HL-60 (cell line): ENCODE measurements around the gene SLC25A11.

Source experiments
- DNase-seq, 2 experiments: peaks; one replicate each; pipeline ENCODE4 v3.0.0-alpha.2; 2010 to 2020; ENCODE audit warnings: low read depth in 1 of 2, low spot score in 1 of 2
- H3K27ac ChIP-seq: fragments of 250-450 bp; sonication (Bioruptor Pico); replicated peaks from 2 replicates; pipeline ENCODE4 v1.5.1; 2020; ENCODE audit warnings: mild to moderate bottlenecking, moderate library complexity
- H3K27me3 ChIP-seq: fragments of 250-450 bp; sonication (Bioruptor Pico); 2 replicates; pipeline ENCODE4 v1.5.1; 2021; ENCODE audit warnings: mild to moderate bottlenecking, moderate library complexity; ENCODE audit not compliant: insufficient read depth, poor library complexity, severe bottlenecking
- H3K4me3 ChIP-seq: replicated peaks from 2 replicates; pipeline ENCODE4 v1.5.1; 2011; ENCODE audit warnings: mild to moderate bottlenecking, control low read depth, low read length; ENCODE audit not compliant: insufficient read depth
- CTCF ChIP-seq: IDR thresholded peaks from one replicate; pipeline ENCODE4 v1.5.1; 2011; ENCODE audit warnings: low read length, control low read depth, inconsistent platforms; ENCODE audit not compliant: insufficient read depth
- GABPA ChIP-seq: IDR thresholded peaks from 2 replicates; pipeline ENCODE4 v1.6.1; 2012; ENCODE audit warnings: low read depth
- POLR2AphosphoS5 ChIP-seq: IDR thresholded peaks from 2 replicates; pipeline ENCODE4 v1.6.1; 2012; ENCODE audit warnings: low read depth
- REST ChIP-seq: IDR thresholded peaks from 2 replicates; pipeline ENCODE4 v1.6.1; 2012; ENCODE audit warnings: low read depth; ENCODE audit not compliant: insufficient replicate concordance
- SPI1 ChIP-seq: IDR thresholded peaks from 2 replicates; pipeline ENCODE4 v1.6.1; 2012; ENCODE audit warnings: low read depth, mild to moderate bottlenecking, borderline replicate concordance

The SLC25A11 gene

GRCh38 chr17:4896332-4897197, 43.3 kb downstream of the SLC25A11 start:
- no peak overlapping the region for H3K4me3 ChIP-seq
- TF ChIP-seq CTCF (no peak), GABPA (no peak), SPI1 (no peak)
- DNase-seq = no peak
- no peak overlapping the region for H3K27ac ChIP-seq
- H3K27me3 ChIP-seq = peaks cover 7% of the 10 kb centered on the region

- Histone ChIP-seq H3K27ac (no peak overlapping the region), H3K27me3 (peaks cover 7% of the 10 kb centered on the region), H3K4me3 (no peak overlapping the region)
- no peak for DNase-seq
- TF ChIP-seq SPI1 (no peak), REST (no peak), POLR2AphosphoS5 (no peak), CTCF (no peak), GABPA (no peak)
Measured at GRCh38 chr17:4895657-4896331, 44.1 kb downstream of the SLC25A11 start.

GRCh38 chr17:4895121-4895520, 44.7 kb downstream of the SLC25A11 start:
- H3K4me3 ChIP-seq = no peak overlapping the region
- H3K27me3 ChIP-seq = peaks cover 4% of the 10 kb centered on the region
- TF ChIP-seq GABPA (no peak), POLR2AphosphoS5 (no peak), REST (no peak), SPI1 (no peak), CTCF (no peak)
- no peak for DNase-seq
- no peak overlapping the region for H3K27ac ChIP-seq
